ENCODE data around the gene TENT5C. TPM values are rescaled to one million over a fixed set of nuclear protein-coding genes. Genes with fewer than 3 reads are reported as not detected.
A peak's percentile ranks its signal among the peaks of the same experiment; 100 is the strongest.

The TENT5C gene
- total RNA-seq, 1 experiment from 2014 or later: 1.1 TPM

GRCh38 chr1:117592155-117592554, 13.7 kb upstream of the TENT5C start:
- no peak for DNase-seq (ENCODE audit: low spot score)

DNA sequence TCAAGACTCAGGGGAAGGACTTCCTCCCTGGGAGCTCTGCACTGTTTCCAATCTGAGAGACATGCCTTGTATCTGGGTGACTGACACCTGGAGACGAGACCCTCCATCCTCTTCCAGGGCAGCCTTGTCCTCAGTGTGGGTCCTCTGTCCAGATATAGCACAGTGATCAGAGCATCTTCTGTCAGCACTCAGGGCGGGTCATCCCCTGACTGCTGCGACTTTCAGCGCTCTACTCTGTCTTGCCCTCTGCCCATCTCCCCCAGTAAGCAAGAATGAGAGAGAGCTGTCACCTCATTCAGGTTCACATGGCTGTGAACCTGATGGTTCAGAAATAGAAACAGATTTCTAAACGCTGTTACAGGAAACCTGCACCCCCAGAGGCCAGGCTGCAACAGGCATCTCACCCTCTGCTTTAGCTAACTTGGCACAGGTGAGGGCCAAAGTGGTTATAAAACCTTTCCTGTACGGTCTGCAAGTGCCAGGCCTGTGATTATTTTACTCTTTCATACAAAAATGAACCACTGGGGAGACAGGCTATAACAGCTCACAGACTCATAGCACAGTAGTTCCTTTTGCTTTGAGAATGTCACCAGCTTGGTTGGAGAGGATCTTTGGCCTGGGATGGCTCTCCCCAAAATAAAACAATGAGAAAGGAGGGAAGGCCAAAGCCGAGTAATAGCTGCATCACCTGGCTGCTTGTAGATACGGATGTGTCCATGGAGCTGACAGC, 11.4 kb upstream of the TENT5C start:
- DNase-seq (ENCODE audit: low spot score): no peak

DNA sequence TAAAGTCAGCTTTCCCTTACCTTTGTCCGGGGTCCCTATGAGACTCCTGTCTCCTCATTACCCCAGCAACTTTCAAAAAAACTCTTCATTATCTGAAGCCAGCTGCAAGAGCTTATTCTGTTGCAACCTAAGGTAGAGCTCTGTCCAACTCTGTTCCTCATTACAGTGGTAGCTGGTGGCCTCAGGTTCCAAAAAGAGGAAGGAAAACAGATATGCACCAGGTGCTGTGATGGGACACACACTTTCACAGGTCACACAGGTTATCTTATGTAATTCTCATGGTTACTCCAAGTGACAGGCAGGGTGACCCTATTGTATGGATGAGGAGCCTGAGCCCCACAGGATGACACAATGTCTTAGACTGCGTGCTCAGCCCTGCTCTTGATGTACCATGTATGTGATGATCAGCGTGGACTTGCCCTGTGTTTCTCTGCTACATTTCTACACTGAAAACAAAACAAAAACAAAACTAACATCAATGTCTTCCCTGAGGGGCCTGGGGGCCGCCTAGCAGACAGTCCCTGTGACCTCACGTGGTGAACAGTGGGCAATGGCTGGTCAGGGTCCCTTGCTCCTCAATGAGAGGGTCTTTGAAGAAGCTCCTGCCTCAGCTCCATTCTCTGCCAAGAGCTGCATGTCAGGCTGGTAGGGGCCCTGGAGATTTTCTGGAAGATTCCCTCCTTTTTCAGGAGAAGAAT, 9.7 kb upstream of the TENT5C start:
- no peak for DNase-seq (ENCODE audit: low spot score)

- no peak for DNase-seq (ENCODE audit: low spot score)
These were observed 7.4 kb upstream of the TENT5C start for GRCh38 chr1:117598489-117598888.

DNA sequence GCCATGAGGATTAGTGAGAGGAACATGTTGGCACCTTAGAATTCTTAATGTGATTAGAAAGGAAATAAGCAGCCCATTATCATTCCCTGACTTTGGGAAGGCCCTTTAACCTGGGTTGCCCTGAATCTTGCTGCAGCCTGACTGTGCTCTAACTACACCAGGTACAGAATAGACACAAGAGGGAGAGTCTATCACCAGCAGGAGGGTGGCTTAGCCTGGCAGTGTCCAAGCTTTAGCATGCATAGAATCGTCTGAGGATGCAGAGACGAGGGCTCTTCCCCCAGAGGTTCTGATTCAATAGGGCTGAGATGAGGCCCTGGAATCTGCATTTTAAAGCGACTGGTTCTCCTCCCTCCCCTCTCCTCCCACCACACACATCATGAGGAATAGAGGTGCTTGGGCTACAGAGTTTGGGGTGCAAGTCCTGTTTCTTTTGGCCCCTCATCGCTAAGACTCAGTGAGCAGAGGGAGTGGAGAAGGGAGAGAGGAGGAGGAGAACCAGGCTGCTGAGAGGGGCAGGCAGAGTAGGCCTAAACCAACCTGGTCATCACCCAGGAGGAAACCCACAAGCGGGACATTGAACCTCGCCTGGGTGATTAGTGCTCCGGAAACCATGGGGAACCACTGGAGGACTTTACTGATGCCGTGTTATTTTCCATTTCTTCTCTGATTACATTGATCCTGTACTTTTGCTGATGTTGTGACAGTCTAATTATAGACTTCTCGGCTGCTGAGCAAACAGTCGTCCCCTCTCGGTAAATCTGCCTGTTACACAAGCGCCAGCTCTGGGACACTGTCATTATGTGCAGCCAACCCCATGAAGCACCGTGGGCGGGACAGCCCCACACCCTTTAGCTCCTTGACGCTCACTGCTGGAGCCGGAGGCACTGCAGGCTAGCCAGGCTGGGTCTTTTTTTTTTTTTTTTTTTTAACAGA, 6.3 kb upstream of the TENT5C start:
- no peak for DNase-seq (ENCODE audit: low spot score)

DNA sequence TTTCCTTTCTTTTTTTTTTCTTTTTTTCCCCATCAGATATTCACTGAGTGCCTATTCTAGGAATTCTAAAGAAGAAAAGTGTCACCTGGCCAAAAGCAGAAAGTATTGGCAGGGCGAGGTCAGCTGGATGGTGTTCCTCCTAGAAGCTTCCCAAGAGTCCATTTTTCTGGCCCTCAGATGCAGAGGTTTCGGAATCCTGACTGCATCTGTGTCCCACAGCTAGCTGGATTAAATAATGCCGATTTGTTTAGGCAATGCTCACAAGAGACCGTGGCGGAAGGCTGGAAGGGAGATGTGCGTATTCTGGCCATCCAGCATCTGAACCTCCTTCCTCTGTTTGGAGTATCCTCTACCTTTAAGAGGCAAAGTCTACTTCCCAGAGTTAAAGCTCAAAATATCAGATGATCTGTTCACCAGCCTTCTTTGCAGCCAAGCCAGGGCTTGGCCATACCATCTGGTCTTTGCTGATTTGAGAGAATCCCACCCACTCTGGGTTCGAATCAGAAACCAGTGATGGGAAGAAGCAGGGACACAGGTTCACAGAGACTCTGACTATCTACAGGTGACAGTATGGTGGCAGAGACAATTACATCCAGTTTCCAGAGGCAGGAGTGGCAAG, 5.4 kb upstream of the TENT5C start:
- DNase-seq (ENCODE audit: low spot score): no peak

- no peak for DNase-seq (ENCODE audit: low spot score)
These were observed 4.9 kb upstream of the TENT5C start for GRCh38 chr1:117600966-117601365.

- no peak for DNase-seq (ENCODE audit: low spot score)
These were observed 3.0 kb upstream of the TENT5C start for GRCh38 chr1:117602862-117603261.

DNA sequence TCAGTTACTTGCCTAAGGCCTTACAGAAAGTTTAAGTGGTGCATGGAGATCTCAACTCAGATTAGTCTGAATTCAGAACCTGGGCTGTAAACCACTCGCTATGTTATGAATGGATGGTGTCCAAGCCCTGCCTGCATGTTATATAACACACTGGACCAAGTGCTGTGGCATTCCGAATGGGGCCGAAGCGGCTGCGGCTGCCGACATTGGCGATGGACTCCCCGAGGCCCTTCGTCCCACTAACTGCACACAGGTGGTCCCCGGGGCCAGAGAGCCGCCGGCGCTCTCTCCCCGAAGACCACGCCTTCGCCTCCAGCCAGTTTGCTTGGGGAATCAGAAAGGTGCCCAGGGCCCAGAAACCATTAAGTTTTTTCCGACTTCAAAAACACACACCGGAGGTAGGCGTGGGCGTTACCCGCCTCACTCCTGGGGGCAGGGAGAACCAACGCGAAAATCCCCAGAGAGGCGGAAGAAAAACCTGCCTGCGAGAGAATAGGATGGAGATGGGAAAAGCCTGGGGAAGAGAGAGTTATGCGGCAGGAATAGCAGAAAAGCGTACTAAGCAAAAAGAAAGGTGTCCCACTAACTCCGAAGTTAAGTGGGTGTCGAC, 579 bp upstream of the TENT5C start:
- DNase-seq (ENCODE audit: low spot score): no peak

DNA sequence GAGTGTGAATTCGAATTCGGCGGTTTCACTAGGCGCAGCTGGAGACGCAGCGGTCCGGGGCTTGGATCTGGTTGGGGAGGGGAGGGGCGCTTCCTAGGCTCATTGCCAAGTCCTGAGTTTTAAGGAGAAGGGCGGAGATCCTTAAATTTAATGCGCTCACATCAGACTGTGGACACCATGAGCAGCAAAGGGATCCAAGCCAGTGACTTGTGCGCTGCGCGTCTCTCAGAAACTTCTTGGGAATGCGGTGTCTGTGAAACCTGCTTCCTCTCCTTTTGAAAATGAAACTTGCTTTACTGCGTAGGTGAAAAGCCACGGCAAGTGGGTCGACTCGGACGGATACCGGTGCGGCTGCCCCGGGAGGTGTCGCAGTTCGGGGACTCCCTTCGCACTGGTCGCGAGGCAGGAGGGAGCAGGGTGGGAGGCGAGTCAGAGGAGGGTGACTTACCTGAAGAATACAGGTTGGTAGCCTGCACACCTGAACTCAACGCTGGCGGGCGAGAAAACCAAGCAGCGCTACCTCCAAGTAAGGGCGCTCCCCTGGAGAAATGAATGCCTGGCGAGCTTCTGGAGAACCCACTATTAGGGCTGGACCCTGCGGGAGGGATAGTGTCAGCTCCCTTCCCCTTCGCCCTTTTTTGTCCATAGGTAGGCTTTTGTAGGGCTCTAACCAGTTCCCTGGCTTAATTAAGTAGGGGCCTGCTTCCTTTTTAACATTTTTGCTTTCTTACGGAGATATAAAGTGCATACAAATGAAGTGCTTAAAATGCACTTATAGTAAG, 992 bp downstream of the TENT5C start:
- no peak for DNase-seq (ENCODE audit: low spot score)

GRCh38 chr1:117607471-117607870, 1.6 kb downstream of the TENT5C start:
- no peak for DNase-seq (ENCODE audit: low spot score)

- DNase-seq (ENCODE audit: low spot score): no peak
These were observed 2.3 kb downstream of the TENT5C start for GRCh38 chr1:117608115-117608615.

- DNase-seq (ENCODE audit: low spot score): no peak
These were observed 2.9 kb downstream of the TENT5C start for GRCh38 chr1:117608758-117609157.

DNA sequence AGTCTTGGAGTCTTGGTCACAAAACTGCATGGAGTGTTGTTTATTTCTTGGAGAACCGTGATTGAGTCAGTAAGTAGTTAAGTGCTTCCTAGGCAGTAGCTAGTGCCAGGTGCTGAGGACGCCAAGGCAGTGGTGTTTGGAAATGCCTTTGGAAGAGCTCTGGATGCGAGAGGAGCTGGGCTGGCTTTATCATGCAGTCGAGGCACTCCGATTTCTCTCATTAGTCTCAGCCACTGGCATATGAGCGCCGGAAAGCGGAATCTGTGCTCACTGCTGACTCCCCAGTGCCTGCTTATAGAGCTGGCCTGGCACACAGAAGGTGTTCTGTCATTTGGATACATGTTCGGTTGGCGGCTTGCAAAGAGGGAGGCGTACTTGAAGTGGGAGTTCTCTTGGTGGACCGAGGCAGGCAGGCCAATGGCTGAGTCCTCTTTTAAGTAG, 3.6 kb downstream of the TENT5C start:
- DNase-seq (ENCODE audit: low spot score): no peak

GRCh38 chr1:117610036-117610435, 4.2 kb downstream of the TENT5C start:
- no peak for DNase-seq (ENCODE audit: low spot score)

DNA sequence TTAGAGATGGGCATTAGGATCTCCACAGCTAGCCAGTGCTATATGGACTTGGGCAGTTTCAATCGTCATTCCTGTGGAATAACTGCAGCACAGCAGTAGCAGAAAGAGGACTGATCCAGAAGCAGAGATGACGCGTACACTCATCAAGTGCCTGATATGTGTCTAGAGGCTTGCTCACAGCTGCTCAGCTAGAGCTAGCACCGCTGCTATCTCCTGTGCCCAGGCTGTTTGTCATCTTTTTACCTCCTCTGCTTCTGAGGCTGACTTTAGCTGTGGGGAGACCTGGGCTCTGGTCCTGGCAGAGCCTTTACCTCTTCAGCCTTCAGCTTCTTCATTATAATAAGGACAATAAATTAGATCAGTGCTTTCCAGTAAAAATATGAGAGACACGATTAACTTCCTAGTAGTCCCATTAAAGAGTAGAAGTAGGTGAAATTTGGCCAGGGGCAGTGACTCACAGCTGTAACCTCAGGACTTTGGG, 5.3 kb downstream of the TENT5C start:
- no peak for DNase-seq (ENCODE audit: low spot score)

- DNase-seq (ENCODE audit: low spot score): no peak
These were observed 6.1 kb downstream of the TENT5C start for GRCh38 chr1:117611894-117612483.

GRCh38 chr1:117612517-117613248, 6.8 kb downstream of the TENT5C start:
- DNase-seq (ENCODE audit: low spot score): peak; percentile 83
